ENCODE data around the gene PCSK7. TPM values are rescaled to one million over a fixed set of nuclear protein-coding genes. Genes with fewer than 3 reads are reported as not detected.

PCSK7 gene
- polyA plus RNA-seq, 10 donors: 17.8 to 33.1 (median 22.9) TPM

DNA sequence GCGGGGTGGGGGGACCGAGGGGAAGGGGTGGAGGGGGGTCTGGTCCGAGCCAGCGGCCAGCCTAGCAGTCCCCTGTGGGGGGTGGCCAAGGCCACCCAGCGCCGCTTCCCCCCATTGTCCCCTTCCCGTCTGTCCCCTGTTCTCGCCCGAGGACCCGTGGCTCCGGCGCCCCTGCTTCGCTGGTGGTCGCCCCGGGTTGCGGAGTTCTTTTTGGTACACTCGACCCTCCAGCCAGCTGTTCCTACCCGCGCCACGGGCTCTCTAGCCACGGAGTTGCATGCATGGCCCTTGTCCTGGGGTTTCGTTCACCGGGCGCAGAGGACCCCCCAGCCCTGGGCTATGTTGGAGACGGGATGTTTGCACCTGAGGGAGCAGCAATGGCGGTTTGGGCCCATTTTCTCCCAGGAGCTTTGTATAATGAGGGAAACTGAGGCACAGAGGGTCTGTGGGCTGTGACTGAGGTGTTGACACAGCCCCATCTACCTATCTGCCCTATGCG, 1.1 kb upstream of the PCSK7 start:
- peak in 1 of 3 donors; percentile 49 for DNase-seq

DNA sequence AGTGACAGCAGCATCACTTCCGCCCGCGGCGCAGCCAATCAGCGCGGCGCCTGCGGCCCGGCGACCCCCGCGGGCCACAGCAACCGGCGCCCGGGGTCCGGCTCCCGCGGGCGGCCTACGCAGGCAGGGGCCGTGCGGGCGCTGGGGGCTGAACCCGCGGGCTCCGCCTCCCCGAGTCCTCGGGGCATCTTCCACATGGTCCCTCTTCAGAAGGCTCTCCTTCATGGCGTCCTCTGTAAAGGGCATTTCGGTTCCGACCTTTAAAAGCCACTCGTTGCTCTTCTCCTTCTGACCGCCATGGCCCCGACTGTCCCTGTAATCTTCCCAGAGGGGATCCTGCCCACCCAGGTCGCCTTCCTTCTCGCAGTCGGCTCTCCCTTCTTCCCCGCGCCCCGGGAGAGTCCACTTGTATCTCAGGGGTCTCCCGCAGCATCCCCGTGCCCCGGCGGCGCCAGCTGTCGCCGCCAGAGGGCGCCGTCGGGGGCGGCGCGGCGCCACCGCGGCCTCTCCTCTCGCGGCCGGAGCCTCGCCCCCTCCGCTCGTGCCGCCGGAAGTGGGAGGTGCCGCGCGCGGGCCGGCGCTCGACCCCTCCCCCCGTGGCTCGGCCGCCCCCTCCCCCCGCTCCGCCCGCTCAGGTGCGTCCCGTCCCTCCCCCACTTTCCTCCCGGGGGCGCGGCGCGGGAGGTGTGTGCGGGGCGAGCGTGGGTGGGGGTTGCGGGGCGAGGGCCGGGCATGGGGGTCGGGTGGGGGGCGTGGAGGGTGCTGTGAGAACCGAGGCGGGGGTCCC, 412 bp upstream of the PCSK7 start, which contains the start of gene RNF214:
Gene RNF214 (plus strand): TSS at position 580 of the 787 bp plus-strand sequence. CDS start 1,602 bp downstream, outside the sequence.
- DNase-seq: peak; percentile 82 to 94 (median 93)

DNA sequence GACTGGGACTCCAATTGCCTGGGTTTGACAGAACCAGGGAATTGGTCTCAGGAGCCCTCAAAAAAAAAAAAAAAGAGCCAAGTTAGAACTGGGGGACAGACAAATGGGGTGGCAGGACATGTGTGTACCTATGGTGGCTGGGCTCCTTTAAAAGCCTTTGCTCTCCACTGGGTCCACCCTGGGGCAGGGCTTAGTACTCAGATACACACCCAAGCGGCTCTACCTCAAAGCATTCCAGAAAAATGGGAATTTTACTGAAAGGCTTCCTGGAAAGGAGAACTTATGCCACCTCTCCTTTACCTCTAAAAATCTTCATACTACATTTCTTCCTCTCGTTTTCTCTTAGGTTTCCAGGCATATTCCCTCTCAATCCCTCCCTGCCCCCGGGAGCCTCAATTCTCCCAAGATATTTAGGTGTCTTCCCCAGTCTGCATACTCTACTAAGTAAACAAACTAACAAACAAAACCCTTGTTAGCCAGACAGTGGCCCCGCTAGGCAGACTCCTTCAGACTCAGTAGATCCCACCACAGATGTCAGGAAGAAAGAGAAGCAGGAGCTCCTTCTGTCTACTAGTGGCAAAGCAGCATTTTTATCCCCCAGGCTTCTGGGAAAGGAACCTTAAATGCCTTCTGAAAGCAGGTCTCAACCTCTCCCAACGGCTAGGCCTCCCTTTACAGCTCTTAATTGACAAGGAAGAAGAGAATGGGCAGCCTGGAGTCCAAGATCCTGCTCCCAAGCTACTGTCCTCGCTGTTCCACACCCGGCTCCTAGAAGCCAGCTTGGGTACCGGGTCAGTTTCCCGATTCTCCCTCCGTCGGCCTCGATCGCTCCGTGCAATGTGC, 653 bp downstream of the PCSK7 start:
- DNase-seq: no peak

DNA sequence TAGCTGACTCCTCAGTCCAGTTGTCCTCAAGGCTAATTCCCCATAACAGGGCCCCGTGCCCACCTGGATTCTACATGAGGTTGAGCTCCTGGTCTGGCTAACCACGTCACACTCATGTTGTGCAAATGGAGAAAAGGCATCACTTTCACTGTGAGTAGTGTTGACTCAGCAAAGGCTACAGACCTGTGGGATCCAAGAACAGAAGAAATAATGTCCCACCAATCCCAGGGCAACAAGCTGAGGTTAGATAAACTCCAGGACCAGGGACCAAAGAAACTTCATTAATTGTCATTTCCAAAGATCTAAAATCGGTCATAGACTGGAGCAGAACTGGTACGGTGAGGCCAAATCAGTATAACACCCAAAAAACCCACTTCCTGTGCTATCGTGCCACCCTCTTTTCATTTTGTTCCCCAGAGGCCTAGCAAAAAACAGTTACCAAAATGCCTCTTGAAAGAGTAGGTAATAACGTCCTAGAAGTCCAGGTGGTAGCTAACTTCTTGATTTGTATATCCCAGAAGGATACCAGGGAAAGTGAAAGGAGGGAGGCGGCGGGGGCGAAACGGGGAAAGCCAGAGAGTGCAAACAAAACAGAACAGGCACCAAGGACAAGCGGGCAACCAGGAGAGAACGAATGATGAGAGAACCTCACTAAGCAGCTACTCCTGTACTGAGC, 1.4 kb downstream of the PCSK7 start:
- no peak for DNase-seq

- DNase-seq: no peak
Measured at GRCh38 chr11:117229931-117230285, 2.0 kb downstream of the PCSK7 start.

DNA sequence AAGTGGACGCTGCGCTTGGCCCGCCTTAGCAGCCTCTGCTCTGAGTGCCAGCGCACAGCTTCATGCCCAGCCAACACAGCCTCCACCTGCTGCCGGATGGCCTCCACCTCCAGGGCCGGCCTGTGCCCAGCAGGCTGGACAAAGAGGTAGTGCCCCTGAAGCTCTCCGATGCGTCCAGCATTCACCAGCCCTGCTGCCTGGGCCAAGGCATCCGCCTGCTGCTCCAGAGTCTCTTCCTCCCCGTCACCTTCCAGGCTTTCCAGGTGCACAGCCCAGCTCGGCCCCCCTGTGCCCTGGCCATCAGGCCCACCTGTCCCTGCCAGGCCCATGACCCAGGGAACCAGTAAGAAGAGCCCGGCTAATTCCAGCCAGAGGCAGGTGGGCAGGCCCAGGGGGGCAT, 2.5 kb downstream of the PCSK7 start:
- no peak for DNase-seq

DNA sequence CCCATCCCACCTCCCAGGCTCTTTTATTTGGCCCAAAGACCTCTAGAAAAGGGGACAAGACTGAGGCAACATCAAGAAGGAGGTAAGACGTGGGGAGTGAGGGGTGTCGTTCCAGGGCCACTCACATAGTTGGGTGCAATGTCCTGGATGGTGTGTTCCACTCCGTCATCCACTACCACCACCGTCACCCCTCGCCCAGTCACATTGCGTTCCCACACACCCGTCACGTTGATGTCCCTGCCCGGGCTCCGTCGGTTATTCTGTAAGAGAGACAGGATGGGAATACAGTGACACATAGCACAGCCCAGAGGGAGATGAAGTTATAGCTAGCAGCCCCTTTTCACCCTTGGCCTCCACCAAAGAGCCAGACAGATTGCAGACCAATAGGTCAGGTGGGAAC, 3.8 kb downstream of the PCSK7 start:
- no peak for DNase-seq

DNA sequence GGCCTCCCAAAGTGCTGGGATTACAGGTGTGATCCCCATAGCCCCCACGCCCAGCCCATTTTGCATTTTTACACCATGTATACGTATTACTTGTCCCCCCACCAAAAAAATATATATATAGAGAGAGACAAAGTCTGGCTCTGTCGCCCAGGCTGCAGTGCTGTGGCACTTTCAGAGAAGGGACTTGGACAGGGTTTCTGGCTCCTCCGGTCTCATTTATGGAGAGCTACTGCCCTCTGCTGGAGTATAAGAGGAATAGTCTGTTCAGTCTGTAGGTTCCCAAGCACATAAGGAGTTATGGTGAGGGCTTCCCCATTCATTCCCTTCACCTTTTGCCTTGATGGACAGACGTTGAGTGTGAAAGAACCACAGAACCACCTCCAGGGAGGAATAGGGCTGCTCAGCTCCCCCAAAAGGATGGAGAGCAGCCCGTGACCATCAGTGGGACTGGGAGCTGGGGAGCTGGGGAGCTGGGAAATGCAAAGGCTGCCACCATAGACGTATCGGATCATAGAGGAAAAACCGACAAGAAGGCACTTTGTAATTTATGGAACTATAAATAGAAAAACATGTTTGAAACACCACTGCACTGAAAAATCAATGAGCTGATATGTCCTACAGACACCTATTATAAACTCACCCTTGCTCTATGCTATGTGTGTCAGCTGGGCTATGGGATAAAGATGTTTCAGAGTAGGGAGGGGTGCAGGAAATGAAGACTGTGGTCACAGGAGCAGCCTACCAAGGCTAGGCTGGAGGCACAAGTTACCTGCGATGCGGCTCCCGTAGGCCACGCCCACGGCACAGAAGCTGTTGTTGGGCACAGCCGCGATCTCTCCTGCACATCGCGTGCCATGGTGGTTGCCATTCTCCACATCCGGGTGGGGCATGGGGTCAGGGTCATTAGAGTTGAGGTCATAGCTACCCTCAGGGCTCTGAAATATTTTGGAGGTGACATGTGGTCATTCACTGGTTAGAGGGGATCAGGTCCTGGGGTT, 5.2 kb downstream of the PCSK7 start:
- peak; percentile 79 to 88 (median 86) for DNase-seq

DNA sequence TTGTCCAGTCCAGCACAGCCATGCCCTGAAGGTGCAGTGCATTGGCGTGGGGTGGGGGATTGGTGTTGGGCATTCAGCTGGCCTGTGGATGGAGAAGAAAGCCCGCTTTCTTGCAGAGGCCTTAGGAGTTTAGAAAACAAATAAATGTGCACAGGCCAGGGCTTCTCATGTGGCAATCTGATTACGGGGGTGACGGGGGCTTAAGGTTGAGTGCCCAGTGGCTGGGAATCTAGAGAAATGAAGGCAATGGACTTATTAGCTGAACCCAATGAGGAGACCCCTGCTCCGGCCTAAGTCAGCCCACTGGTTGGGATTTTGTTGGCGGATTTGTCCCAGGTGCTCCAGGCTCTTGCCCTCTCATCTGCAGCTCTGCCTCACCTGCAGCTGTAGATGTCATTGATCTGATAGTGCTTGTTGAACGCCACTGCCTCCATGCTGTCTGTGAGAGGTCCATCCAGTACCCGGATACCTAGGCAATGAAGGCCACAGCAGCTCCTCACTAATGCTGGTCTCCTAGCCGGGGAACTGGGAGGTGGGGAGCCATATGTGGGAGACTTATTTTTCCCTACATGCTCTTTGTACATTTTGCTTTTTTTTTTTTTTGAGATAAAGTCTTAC, 6.2 kb downstream of the PCSK7 start:
- DNase-seq: no peak

- no peak for DNase-seq
Measured at GRCh38 chr11:117223741-117224689, 7.9 kb downstream of the PCSK7 start.

DNA sequence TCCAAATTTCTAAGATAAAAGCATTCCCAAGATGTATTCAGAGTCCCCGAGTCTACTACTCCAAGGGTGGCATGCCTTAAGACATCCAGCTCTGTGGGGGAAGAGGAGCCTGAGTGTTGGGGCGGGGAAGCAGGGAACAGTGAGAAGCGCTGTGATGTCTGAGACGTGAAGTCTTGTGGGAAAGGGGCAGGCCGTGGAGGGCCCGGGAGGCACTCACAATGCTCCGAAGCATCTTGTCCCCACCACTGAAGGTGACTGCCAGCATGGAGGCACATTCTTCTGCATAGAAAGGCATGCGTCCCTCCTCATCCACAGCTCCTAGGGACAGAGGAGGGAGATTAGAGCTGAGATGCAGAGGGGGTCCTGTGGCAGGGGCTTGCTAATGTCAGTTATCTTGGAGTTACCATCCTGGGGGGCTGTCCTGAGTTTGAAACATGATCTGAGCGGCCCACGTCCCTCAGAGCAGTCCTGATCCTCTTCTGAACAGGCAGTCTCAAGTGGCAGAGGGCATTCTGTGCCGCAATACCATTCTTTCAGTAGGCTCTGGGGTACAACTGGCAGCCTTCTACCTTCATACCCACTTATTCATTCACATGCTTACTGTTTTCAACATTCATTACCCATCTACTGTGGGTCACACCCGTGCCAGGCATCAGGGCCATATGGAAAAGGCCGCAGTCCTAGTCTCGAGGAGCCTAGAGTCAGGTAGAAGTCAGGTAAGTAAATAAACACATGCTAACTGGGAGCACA, 8.7 kb downstream of the PCSK7 start:
- DNase-seq: no peak

DNA sequence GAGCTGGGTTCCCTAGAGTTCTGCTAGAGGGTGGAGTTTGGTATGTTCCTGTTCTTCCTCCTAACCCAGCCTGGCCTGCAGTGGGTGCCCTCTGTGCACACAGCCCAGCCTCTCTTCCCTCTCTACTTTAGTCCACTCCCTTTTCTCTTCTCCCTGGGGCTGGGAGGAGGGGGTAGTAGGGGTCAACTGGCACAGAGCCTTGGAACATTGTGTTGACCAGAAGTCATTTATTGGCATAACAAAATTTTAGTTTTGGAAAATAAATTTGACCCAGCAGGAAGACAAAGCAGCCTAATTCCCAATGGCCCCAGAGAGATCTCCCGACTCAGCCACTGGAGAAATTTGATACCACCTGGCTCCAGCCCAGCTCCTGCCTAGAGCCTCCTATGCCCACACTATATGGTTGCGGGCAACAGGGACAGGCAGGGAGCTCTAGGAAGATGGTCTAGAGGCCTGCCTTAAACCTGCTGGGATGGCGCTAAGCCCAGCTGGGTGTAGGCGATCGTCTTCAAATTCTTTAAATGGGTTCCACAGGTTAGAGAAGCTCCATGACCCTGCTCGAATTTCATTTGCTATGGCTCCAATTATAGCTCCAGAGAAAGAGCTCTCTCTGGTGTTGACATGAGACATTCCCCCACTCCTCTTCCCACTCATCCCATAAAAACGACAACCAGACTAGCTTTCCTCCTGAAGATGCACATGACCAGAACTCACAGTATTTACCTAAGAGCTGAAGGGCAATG, 9.9 kb downstream of the PCSK7 start:
- DNase-seq: peak; percentile 80 to 85 (median 81)

GRCh38 chr11:117220999-117221774, 10.7 kb downstream of the PCSK7 start:
- peak; percentile 60 to 80 (median 67) for DNase-seq

DNA sequence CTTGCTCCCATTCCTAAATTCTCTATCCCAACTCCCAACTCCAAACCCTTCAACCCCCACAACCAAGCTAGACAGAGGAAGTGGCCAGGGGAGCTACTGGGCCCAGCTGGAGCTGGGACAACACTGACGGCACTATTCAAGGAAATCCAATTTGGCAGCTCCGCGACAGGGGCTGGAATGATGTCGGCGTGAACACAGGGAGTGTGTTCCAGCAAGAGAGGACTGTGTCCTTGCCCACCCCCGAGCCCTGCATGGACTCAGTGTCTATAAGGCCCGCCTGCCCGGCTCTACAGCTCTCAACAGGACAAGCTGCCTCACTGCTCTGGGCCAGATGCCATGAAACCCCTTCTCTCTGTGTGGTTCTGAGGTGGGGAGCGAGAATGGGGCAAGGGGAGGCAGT, 11.3 kb downstream of the PCSK7 start:
- peak in 1 of 3 donors; percentile 77 for DNase-seq

DNA sequence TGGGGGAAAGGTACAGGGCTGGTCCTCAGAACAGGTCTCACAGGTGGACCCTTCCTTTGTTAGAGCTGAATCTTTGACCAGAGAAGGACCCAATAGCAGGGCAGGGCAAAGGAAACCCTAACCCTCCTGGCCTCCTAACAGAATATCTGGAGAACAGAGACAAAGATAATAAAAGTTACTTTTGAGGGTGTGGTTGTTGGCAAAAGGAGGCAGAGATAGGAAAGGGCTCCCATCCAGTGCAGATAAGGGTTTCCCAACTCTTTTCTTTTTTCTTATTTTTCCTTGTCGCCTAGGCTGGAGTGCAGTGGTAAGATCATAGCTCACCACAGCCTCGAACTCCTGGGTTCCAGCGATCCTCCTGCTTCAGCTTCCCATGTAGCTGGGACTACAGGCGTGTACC, 11.9 kb downstream of the PCSK7 start:
- DNase-seq: no peak

DNA sequence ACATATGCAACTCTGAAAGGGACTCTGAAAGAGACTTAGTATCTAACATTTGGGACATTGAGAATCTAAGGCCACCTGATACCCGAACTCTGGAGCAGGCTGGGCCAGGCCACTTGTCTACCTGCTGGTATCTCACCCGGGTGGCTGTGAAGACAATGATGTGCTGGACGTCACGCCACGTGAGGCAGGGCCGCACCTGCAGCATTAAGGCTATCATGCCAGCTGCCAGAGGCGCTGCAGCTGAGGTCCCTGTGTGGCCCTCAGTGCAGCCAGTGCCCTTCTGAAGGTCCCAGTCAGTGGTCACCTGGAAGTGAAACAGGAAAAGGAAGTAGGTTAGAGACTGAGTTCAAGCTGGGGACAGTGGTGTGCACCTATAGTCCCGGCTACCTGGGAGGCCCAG, 12.4 kb downstream of the PCSK7 start:
- no peak for DNase-seq

DNA sequence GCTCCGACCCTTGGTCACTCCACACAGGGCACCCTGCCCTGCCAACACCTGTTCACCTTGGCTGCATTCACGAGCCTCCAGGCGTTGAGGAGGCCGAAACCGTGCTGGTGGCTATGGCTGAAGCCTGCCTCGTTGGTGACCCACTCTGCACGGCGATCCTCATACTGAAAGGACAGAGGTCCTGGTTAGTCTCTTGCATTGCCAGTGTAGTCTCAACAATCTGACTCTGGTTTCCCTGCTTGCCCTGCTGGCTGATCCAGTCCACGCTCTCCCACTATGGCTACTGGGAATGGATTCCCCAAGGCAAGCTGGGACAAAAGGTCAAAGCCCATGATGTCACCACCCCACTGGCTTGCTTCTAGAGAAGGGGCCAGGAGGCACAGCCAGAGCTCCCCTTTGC, 12.9 kb downstream of the PCSK7 start:
- no peak for DNase-seq
